ENCODE data around the gene SAMD10.

The SAMD10 gene

DNA sequence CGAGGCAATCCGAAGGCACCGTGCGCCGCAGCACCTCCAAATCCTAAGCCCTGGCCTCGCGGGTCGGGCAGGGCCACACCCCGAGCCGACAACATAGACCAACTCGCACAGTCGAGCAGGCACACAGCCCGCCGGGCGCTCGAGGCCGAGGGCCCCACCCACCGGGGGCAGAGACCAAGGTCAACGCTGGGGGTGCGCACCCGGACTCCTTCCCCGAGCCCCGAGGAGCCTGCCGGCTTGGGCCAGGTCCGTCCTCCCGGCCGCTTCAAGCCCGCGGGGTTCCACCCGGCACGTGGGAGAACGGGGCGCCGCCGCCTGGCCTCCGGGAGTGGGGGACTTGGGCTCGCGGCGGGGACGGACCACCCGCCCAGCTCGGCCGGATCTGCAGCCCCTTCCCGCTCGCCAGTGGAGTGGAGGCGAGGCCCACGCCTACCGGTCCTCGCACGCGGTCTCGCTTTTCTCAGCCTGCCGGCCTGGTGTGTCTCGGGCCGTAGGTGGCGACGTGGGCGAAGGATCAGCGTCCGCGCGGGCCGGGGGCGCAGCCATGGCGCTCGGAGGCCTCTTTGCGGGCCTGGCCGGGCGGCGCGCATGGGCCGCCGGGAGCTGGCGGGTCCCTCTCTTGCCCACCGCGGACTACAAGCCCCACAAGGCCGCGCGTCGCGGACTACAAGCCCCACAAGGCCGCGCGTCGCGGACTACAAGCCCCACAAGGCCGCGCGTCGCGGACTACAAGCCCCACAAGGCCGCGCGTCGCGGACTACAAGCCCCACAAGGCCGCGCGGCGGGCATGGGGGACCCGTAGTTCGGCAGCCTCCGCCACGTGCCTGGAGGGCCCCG lies 23.4 kb downstream of the SAMD10 start, which contains the start of gene UCKL1:
UCKL1 (minus strand) TSS at position 590 of the 837 bp plus-strand sequence; CDS start at position 546, 44 bp downstream.
- no peak for TF ChIP-seq CTCF (IDR thresholded peaks at IDR 0.05; ENCODE audit: control extremely low read depth, extremely low read depth, low read depth, missing control alignments)
- CTCF ChIA-PET, result interaction anchor here (0.6 to 1.6 kb wide), 4 partner anchors 24 to 418 kb away, joined by 3 to 9 read pairs (median 4); partner anchors contain the start of gene PRPF6
- DNase-seq (ENCODE audit: extremely low spot score), result peak; percentile 92
- POLR2A ChIA-PET, result no interaction called here

- ChIA-PET CTCF (interaction anchor here (0.7 to 1.1 kb wide), 2 partner anchors 74 to 102 kb away, joined by 3 to 4 read pairs; no protein-coding TSS in a partner anchor), POLR2A (no interaction called here)
- DNase-seq (ENCODE audit: extremely low spot score), result peak; percentile 68
- peak; percentile 68 for TF ChIP-seq CTCF (IDR thresholded peaks at IDR 0.05; ENCODE audit: control extremely low read depth, extremely low read depth, low read depth, missing control alignments)
These were observed 24.1 kb downstream of the SAMD10 start for GRCh38 chr20:63955281-63955826.

- no peak for TF ChIP-seq CTCF (IDR thresholded peaks at IDR 0.05; ENCODE audit: control extremely low read depth, extremely low read depth, low read depth, missing control alignments)
- DNase-seq (ENCODE audit: extremely low spot score), result no peak
- ChIA-PET CTCF (interaction anchor here (1.1 to 1.6 kb wide), 2 partner anchors 19 to 72 kb away, joined by 3 read pairs; no protein-coding TSS in a partner anchor), POLR2A (interaction anchor here (1.0 kb wide), 1 partner anchor 89 kb away, joined by 3 read pairs; the partner anchor contains the start of gene TPD52L2)
These were observed 25.5 kb downstream of the SAMD10 start for GRCh38 chr20:63953764-63954429.

- POLR2A ChIA-PET, result no interaction called here
- no peak for DNase-seq (ENCODE audit: extremely low spot score)
- TF ChIP-seq CTCF (IDR thresholded peaks at IDR 0.05; ENCODE audit: control extremely low read depth, extremely low read depth, low read depth, missing control alignments), result no peak
- CTCF ChIA-PET, result interaction anchor here (1.6 to 2.3 kb wide), 4 partner anchors 20 to 415 kb away, joined by 3 to 10 read pairs (median 6); partner anchors contain the start of genes PRPF6 and PTK6
These were observed 26.7 kb downstream of the SAMD10 start for GRCh38 chr20:63952769-63953168.

DNA sequence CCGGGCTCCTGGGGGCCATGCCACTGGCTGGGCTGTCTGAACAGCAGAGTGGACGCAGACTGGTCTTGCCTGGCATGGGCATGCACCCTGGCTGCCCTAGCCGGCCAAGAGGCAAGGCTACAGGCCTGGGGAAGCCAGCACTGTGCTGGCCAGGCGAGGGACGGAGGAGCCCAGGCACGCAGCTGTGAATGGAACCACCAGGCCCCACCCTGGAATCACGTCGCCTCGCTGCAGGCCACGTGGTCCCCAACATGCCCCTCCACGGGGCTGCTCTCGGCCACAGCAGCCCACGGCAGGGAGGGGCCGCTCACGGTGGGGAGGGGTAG lies 27.3 kb downstream of the SAMD10 start:
- CTCF ChIA-PET, result interaction anchor here (1.6 to 2.3 kb wide), 4 partner anchors 22 to 414 kb away, joined by 5 to 10 read pairs (median 6); partner anchors contain the start of genes PRPF6 and PTK6
- TF ChIP-seq CTCF (IDR thresholded peaks at IDR 0.05; ENCODE audit: control extremely low read depth, extremely low read depth, low read depth, missing control alignments), result no peak
- POLR2A ChIA-PET, result no interaction called here
- no peak for DNase-seq (ENCODE audit: extremely low spot score)
